BJ (cell line): Measurements from ENCODE around the gene CDC14A. TPM values are rescaled to one million over a fixed set of nuclear protein-coding genes. Genes with fewer than 3 reads are reported as not detected.

Experiments
- CTCF ChIA-PET: fragments of 350-600 bp; formaldehyde crosslinking; extraction: SDS; loops from one replicate; lab custom pipeline; 2021; ENCODE audit warnings: antibody characterized with exemption, inconsistent platforms; lab: Yijun Ruan, JAX
- POLR2A ChIA-PET: fragments of 300-600 bp; sonication (Branson Sonifier 250); formaldehyde crosslinking; extraction: SDS; loops from one replicate; lab custom pipeline; 2021; ENCODE audit warnings: antibody characterized with exemption; lab: Charles Lee
- DNase-seq: peaks from one replicate; pipeline ENCODE4 v3.0.0-alpha.2; 2011; ENCODE audit warnings: low read depth
- H3K27me3 ChIP-seq: 2 replicates; pipeline ENCODE4 v1.6.0; 2011; ENCODE audit warnings: low read length; ENCODE audit not compliant: control insufficient read depth, insufficient read depth
- H3K36me3 ChIP-seq: 2 replicates; pipeline ENCODE4 v1.5.1; 2011; ENCODE audit warnings: low read length; ENCODE audit not compliant: control insufficient read depth, insufficient read depth
- H3K4me3 ChIP-seq: 2 replicates; pipeline ENCODE4 v1.5.1; 2011; ENCODE audit warnings: low read depth, mild to moderate bottlenecking, control low read depth, low read length
- polyA plus RNA-seq: library from polyadenylated mRNA; depleted of rRNA; stranded (reverse); fragments of >200 nt; gene quantifications from 2 replicates; pipeline ENCODE4 v1.2.3, GENCODE V29; 2011
- TF ChIP-seq, protein P1 (sequence below): IDR thresholded peaks from 2 replicates; pipeline ENCODE4 v1.5.1; 2011; ENCODE audit warnings: low read depth, mild to moderate bottlenecking, control low read depth, inconsistent platforms, low read length, moderate library complexity; ENCODE audit not compliant: insufficient read depth

Gene CDC14A
- polyA plus RNA-seq, 1 experiment = 1.6 TPM

DNA sequence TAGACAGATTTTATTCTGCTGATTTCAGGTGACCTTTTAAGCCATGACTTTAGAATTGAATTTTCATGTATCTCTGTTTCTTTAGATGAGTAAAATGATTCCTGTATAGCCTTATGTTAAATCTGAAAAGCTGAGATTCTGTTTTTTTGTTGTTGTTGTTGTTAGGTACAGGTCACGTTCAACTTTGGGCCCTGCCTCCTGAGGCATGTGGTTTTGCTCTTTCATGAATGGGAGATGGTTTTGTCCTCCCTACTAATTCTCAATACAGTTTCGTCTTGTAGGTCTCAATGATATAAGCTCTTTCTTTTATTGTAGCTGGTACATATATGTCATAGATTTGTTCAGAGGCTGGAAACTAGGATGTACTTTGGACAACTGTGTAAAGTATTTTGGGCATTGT lies 79.6 kb downstream of the CDC14A start:
- CTCF ChIA-PET = interaction anchor here (1.5 kb wide), 1 partner anchor 24 kb away, joined by 7 read pairs; no protein-coding TSS in a partner anchor
- H3K27me3 ChIP-seq = no peaks in the 10 kb centered on the region
- no peak for DNase-seq
- POLR2A ChIA-PET = no interaction called here
- TF ChIP-seq, protein P1, sequence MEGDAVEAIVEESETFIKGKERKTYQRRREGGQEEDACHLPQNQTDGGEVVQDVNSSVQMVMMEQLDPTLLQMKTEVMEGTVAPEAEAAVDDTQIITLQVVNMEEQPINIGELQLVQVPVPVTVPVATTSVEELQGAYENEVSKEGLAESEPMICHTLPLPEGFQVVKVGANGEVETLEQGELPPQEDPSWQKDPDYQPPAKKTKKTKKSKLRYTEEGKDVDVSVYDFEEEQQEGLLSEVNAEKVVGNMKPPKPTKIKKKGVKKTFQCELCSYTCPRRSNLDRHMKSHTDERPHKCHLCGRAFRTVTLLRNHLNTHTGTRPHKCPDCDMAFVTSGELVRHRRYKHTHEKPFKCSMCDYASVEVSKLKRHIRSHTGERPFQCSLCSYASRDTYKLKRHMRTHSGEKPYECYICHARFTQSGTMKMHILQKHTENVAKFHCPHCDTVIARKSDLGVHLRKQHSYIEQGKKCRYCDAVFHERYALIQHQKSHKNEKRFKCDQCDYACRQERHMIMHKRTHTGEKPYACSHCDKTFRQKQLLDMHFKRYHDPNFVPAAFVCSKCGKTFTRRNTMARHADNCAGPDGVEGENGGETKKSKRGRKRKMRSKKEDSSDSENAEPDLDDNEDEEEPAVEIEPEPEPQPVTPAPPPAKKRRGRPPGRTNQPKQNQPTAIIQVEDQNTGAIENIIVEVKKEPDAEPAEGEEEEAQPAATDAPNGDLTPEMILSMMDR = no peak
- H3K4me3 ChIP-seq = no peak overlapping the region
- no peaks in the 10 kb centered on the region for H3K36me3 ChIP-seq

DNA sequence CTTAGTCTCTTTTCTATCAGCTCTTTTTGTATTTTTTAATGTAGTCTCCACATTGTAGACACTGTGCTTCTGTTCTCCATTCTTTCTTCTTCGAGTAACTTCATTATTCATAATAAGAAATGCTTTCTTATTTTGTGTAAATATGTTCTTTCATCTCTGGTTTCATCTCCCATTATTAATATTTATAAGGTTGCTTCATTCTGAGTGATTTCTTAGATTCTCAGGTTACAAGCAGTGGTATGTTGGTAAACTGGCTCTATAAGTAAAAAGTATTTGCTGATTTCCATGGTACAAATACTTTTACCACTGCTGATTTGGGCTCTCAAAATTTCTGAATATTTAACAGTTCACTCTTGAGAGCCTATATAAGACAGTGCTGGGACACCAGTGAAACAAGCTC lies 81.3 kb downstream of the CDC14A start:
- CTCF ChIA-PET = interaction anchor here (0.7 to 1.1 kb wide), 3 partner anchors 22 to 434 kb away, joined by 3 to 5 read pairs (median 3); no protein-coding TSS in a partner anchor
- Histone ChIP-seq H3K36me3 (no peaks in the 10 kb centered on the region), H3K4me3 (no peak overlapping the region), H3K27me3 (no peaks in the 10 kb centered on the region)
- POLR2A ChIA-PET = no interaction called here
- DNase-seq = no peak
- TF ChIP-seq, protein P1 = no peak

DNA sequence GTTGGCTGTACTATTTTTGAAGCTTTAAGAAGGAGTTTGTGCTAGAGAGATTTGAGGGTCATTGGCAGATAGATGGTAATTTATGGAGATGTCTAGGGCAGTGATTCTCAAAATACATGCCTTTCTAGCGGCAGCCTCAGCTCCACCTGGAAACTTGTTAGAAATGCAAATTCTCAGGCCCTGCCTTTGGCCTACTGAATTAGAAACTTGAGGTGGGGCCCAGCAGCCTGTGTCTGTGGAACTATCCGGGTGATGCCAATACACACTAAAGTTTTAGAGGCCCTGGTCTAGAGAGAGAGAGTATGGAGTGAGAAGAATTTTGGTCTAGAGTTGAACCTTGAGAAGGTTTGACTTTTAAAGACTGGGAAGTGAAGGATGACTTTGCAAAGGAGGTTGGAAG lies 82.5 kb downstream of the CDC14A start:
- Histone ChIP-seq H3K4me3 (no peak overlapping the region), H3K36me3 (no peaks in the 10 kb centered on the region), H3K27me3 (no peaks in the 10 kb centered on the region)
- TF ChIP-seq, protein P1 = no peak
- ChIA-PET POLR2A (no interaction called here), CTCF (interaction anchor here (0.7 to 0.9 kb wide), 3 partner anchors 12 to 29 kb away, joined by 3 read pairs; no protein-coding TSS in a partner anchor)
- no peak for DNase-seq

DNA sequence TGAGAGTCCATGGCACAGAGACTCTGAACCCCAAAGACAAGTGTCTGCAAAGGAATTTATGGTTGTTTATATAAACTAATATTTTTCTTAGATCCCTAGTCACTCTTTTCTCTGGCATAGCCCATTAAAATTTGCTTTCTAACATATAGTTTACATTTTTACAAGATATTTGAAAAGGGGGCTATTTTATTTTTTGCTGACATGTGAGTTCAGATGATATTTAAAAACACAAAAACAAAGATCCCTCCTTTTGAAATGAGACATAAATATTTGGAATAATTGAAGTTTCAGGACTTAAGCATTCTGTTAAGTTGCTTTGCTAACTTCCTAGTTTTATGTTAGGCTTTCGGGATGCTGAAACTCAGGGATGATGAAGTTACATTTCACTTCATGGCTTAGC lies 86.1 kb downstream of the CDC14A start:
- POLR2A ChIA-PET = no interaction called here
- TF ChIP-seq, protein P1 = no peak
- CTCF ChIA-PET = no interaction called here
- Histone ChIP-seq H3K27me3 (no peaks in the 10 kb centered on the region), H3K4me3 (no peak overlapping the region), H3K36me3 (no peaks in the 10 kb centered on the region)
- DNase-seq = no peak

DNA sequence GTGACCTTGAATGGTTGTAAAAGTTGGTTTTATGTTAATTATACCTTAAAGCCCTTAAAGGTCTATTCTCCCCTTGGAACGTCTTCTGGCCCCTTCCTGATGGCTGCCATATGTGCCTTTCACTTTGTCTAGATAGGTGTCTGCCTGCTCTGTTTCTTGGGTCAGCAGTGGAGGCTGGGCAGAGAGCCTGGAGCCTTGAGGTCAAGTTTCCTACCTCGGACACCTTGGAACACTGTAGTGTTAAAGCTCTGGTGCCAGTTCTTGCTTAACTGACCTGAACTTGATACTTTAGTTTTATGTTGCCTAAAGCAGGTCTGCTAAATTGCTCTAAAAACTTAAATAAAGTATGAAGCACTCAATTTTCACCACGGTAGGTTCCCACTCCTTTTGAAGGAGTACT lies 86.5 kb downstream of the CDC14A start:
- ChIA-PET CTCF (interaction anchor here (0.6 kb wide), 1 partner anchor 38 kb away, joined by 3 read pairs; no protein-coding TSS in a partner anchor), POLR2A (no interaction called here)
- TF ChIP-seq, protein P1 = no peak
- H3K4me3 ChIP-seq = no peak overlapping the region
- H3K27me3 ChIP-seq = no peaks in the 10 kb centered on the region
- DNase-seq = no peak
- no peaks in the 10 kb centered on the region for H3K36me3 ChIP-seq
